Left lung (tissue), 10 donors: ENCODE measurements around the gene HOXC4. TPM values are rescaled to one million over a fixed set of nuclear protein-coding genes. Genes with fewer than 3 reads are reported as not detected.

Experiments
- ATAC-seq: fragments of 200-7000 bp; cut with Tn5 transposase; one replicate; pipeline ENCODE4 v1.9.1; 2020; ENCODE audit warnings: moderate library complexity
- DNase-seq, 4 donors: peaks; one replicate each; pipeline ENCODE4 v3.0.0-alpha.2; 2013 to 2020
- H3K27ac ChIP-seq, 2 donors: fragments of 200-600 bp; sonication (generic) in 1 of 2; one replicate each; pipeline versions ENCODE4 v1.5.0 to v1.8.0; 2020 to 2021
- H3K27me3 ChIP-seq, 2 donors: fragments of 200-600 bp; sonication (generic) in 1 of 2; one replicate each; pipeline versions ENCODE4 v1.5.0 to v1.8.0; 2020 to 2021
- H3K36me3 ChIP-seq, 2 donors: fragments of 200-600 bp; sonication (generic) in 1 of 2; one replicate each; pipeline versions ENCODE4 v1.5.0 to v1.8.0; 2020 to 2021
- H3K4me1 ChIP-seq, 2 donors: fragments of 200-600 bp; one replicate each; pipeline ENCODE4 v1.8.0; 2021
- H3K4me3 ChIP-seq, 2 donors: fragments of 200-600 bp; sonication (generic) in 1 of 2; one replicate each; pipeline versions ENCODE4 v1.5.0 to v1.8.0; 2020 to 2021; ENCODE audit warnings: mild to moderate bottlenecking in 1 of 2
- H3K9me3 ChIP-seq, 2 donors: fragments of 200-600 bp; sonication (generic) in 1 of 2; one replicate each; pipeline versions ENCODE4 v1.5.0 to v1.8.0; 2020 to 2021
- CTCF ChIP-seq, 2 donors: fragments of 200-600 bp; sonication (generic) in 1 of 2; IDR thresholded peaks; one replicate each; pipeline versions ENCODE4 v1.5.0 to v1.8.0; 2021; ENCODE audit warnings: antibody characterized with exemption in 2 of 2
- intact Hi-C, 2 donors: fragments of 100-400 bp; cut with DNase I; formaldehyde crosslinking; loops; one replicate each; pipeline versions ENCODE4 v1.11.2 to v1.14.2; 2022
- polyA plus RNA-seq, 6 donors: library from polyadenylated mRNA; unstranded; fragments of 120-200 nt; gene quantifications; one replicate each; pipeline ENCODE4 v1.2.1, GENCODE V29; 2013; ENCODE audit not compliant: insufficient read length in 6 of 6
- total RNA-seq, 2 donors: library from RNA; stranded (reverse); fragmentation: NEBNext Ultra II Directional; extraction: Animal tissue kit (Norgen Biotek cat#: 25700); gene quantifications; one replicate each; pipeline ENCODE4 v1.2.1, GENCODE V29; 2021
- donor health status: DM: no; HTN: yes; CAD: no.
- donor health status: DM: no; HTN: no; CAD: no.

The HOXC4 gene
- total and polyA plus RNA-seq, 8 donors, result 0.68 to 5.2 (median 4.2) TPM

GRCh38 chr12:54009171-54010052, 44.2 kb upstream of the HOXC4 start:
- DNase-seq, result no peak
- no peak overlapping the region for H3K27ac ChIP-seq
- peaks cover 89 to 98% of the 10 kb centered on the region in 2 donors for H3K27me3 ChIP-seq
- no peaks in the 10 kb centered on the region for H3K36me3 ChIP-seq
- no peak overlapping the region for H3K4me3 ChIP-seq
- intact Hi-C loops, result loop anchor here (5.0 to 10.0 kb wide), 3 partner anchors 183 to 193 kb away; no protein-coding TSS in a partner anchor
- no peak for TF ChIP-seq CTCF (IDR thresholded peaks at IDR 0.05)
- ATAC-seq, result no peak
- peaks cover 6 to 29% of the 10 kb centered on the region in 2 donors for H3K4me1 ChIP-seq
- no peaks in the 10 kb centered on the region for H3K9me3 ChIP-seq

GRCh38 chr12:54010053-54010971, 43.3 kb upstream of the HOXC4 start:
- ATAC-seq, result no peak
- Histone ChIP-seq H3K36me3 (no peaks in the 10 kb centered on the region), H3K4me1 (peaks cover 6 to 33% of the 10 kb centered on the region in 2 donors), H3K9me3 (no peaks in the 10 kb centered on the region), H3K4me3 (no peak overlapping the region), H3K27ac (no peak overlapping the region), H3K27me3 (peaks cover 89 to 98% of the 10 kb centered on the region in 2 donors)
- intact Hi-C loops, result loop anchor here in 1 of 2 donors (5.0 kb wide), 1 partner anchor 182 kb away; no protein-coding TSS in a partner anchor
- DNase-seq, result no peak
- no peak for TF ChIP-seq CTCF (IDR thresholded peaks at IDR 0.05)

- H3K4me3 ChIP-seq, result no peak overlapping the region
- no peaks in the 10 kb centered on the region for H3K36me3 ChIP-seq
- H3K27me3 ChIP-seq, result peaks cover 91 to 98% of the 10 kb centered on the region in 2 donors
- H3K27ac ChIP-seq, result no peak overlapping the region
- TF ChIP-seq CTCF (IDR thresholded peaks at IDR 0.05), result no peak
- no peak for DNase-seq
- ATAC-seq, result no peak
- intact Hi-C loops, result loop anchor here in 1 of 2 donors (5.0 kb wide), 1 partner anchor 181 kb away; no protein-coding TSS in a partner anchor
- no peaks in the 10 kb centered on the region for H3K9me3 ChIP-seq
- peaks cover 4 to 27% of the 10 kb centered on the region in 2 donors for H3K4me1 ChIP-seq
These were observed 42.5 kb upstream of the HOXC4 start for GRCh38 chr12:54010972-54011664.

GRCh38 chr12:54011665-54012532, 41.7 kb upstream of the HOXC4 start:
- no peak for DNase-seq
- Histone ChIP-seq H3K27ac (no peak overlapping the region), H3K4me1 (peaks cover 0 to 19% of the 10 kb centered on the region in 2 donors), H3K4me3 (no peak overlapping the region), H3K27me3 (peaks cover 91 to 98% of the 10 kb centered on the region in 2 donors), H3K36me3 (no peaks in the 10 kb centered on the region), H3K9me3 (no peaks in the 10 kb centered on the region)
- intact Hi-C loops, result loop anchor here in 1 of 2 donors (5.0 kb wide), 1 partner anchor 180 kb away; no protein-coding TSS in a partner anchor
- no peak for TF ChIP-seq CTCF (IDR thresholded peaks at IDR 0.05)
- ATAC-seq, result no peak
